Vagina (tissue), 2 donors: ENCODE measurements around the gene CAMP.

ENCODE experiments used
- POLR2A ChIP-seq, 2 donors: fragments of 450-650 bp; IDR thresholded peaks; one replicate each; pipeline ENCODE4 v1.6.1; 2017; ENCODE audit warnings: antibody characterized with exemption in 2 of 2, mild to moderate bottlenecking in 2 of 2, moderate library complexity in 2 of 2
- POLR2AphosphoS5 ChIP-seq, 2 donors: sonication (generic); formaldehyde crosslinking; IDR thresholded peaks; one replicate each; pipeline ENCODE4 v1.9.0; 2017; ENCODE audit warnings: antibody characterized with exemption in 2 of 2, mild to moderate bottlenecking in 2 of 2, low read depth in 1 of 2; ENCODE audit not compliant: insufficient read depth in 1 of 2
- TF ChIP-seq, protein P1 (sequence below), 3 experiments: fragments of 450-650 bp in 2 of 3; fragments of 200-600 bp in 1 of 3; sonication (generic) in 1 of 3; IDR thresholded peaks; one replicate each; pipeline ENCODE4 v1.5.1; 2017 to 2019; ENCODE audit warnings: antibody characterized with exemption in 3 of 3, mild to moderate bottlenecking in 2 of 3, moderate library complexity in 2 of 3

DNA sequence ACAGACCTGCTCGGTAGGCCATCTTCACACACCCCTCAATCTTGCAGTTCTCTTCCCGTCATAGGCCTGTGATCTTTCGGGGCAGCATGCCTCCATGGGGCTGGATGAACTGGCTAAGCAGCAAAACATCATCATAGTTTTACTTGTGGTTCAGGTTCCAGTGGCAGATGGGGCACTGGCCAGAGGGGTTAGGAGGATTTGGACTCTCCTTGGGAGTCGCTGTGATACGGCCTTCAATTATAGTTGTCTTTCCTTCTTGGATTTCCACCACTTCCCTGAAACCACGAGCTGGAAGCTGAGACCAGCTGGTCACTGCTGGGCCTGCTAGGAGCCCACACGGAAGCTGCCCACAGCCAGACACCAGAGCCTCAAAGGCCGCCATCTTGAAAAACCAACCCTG lies 33.3 kb downstream of the CAMP start:
- TF ChIP-seq, protein P1, sequence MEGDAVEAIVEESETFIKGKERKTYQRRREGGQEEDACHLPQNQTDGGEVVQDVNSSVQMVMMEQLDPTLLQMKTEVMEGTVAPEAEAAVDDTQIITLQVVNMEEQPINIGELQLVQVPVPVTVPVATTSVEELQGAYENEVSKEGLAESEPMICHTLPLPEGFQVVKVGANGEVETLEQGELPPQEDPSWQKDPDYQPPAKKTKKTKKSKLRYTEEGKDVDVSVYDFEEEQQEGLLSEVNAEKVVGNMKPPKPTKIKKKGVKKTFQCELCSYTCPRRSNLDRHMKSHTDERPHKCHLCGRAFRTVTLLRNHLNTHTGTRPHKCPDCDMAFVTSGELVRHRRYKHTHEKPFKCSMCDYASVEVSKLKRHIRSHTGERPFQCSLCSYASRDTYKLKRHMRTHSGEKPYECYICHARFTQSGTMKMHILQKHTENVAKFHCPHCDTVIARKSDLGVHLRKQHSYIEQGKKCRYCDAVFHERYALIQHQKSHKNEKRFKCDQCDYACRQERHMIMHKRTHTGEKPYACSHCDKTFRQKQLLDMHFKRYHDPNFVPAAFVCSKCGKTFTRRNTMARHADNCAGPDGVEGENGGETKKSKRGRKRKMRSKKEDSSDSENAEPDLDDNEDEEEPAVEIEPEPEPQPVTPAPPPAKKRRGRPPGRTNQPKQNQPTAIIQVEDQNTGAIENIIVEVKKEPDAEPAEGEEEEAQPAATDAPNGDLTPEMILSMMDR (IDR thresholded peaks at IDR 0.05), result no peak
- TF ChIP-seq POLR2A (IDR thresholded peaks at IDR 0.05) (no peak), POLR2AphosphoS5 (IDR thresholded peaks at IDR 0.05; ENCODE audit: insufficient read depth in 1 of 2, low read depth in 1 of 2) (no peak)
